Measurements from ENCODE around the gene KCTD17. TPM values are rescaled to one million over a fixed set of nuclear protein-coding genes. Genes with fewer than 3 reads are reported as not detected.

KCTD17 gene
- total RNA-seq, 2 experiments from 2014 or later = 22.6 to 23.1 TPM

DNA sequence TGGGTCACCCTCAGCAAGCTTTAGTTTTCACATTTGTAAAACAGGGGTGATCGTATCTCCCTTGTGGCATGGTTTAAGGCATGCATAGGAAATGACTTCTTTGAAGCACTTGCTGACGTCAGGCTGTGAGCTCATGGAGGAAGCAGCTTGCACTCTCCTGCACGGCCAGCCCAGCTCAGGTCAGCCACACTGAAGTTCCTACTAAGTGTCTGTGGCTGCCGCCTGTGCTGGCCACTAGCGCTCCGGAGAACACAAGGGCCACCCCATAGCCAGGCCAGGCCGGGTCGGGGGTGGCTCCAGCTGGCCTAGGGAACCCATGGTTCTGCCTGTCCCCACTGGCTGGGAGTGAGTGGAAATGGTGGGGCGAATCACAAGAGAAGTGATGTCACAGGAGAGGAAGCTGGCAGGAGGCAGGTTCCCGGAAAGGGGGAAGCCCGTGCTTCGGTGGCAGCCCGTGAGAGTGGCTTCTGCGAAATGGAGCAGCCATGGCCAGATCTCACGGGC is 28.2 kb downstream of the KCTD17 start:
- peaks cover 4% of the 10 kb centered on the region for H3K27me3 Mint-ChIP-seq (ENCODE audit: low read depth)
- intact Hi-C loops (cut with micrococcal nuclease) = loop anchor here (1.0 to 10.0 kb wide), 5 partner anchors 43 to 375 kb away; partner anchors contain the start of gene RAC2
- peaks cover 53% of the 10 kb centered on the region for H3K4me1 Mint-ChIP-seq (ENCODE audit: low read depth)

DNA sequence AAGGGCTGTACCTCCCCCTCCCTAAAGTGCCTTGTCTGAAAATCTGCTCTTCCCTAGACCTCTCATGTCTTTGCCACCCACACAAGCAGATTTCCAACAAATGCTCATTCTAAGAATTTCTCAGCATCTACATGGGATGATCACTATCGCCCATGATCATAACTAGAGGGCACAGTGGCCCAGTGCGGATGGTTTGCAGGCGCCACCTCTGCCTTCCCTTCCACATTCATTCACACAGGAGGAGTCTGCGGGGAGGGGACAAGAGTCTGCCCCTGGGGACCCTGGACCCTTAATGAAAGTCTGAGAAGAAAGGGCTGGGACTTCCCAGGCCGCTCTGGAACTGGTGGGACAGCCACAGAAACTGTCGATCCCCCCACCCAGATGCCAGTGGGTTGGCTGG is 28.9 kb downstream of the KCTD17 start:
- CTCF ChIA-PET = interaction anchor here (0.9 to 4.7 kb wide), 7 partner anchors 8 to 180 kb away, joined by 3 to 38 read pairs (median 4); partner anchors contain the start of gene IL2RB
- peaks cover 3% of the 10 kb centered on the region for H3K27me3 Mint-ChIP-seq (ENCODE audit: low read depth)
- peak overlapping the region; percentile 97 for H3K27ac Mint-ChIP-seq
- no peaks in the 10 kb centered on the region for H3K9me3 Mint-ChIP-seq
- peaks cover 53% of the 10 kb centered on the region for H3K4me1 Mint-ChIP-seq (ENCODE audit: low read depth)
- peak overlapping the region; percentile 13 for H3K4me3 Mint-ChIP-seq
- no peak for DNase-seq
- intact Hi-C loops (cut with micrococcal nuclease) = no loop called here
- peaks cover 1% of the 10 kb centered on the region for H3K36me3 Mint-ChIP-seq (ENCODE audit: low read depth)

More for the DNA sequence above, 28.2 kb downstream of the KCTD17 start:
- CTCF ChIA-PET = interaction anchor here (0.6 to 4.7 kb wide), 17 partner anchors 9 to 841 kb away, joined by 3 to 38 read pairs (median 4); partner anchors contain the start of genes IL2RB and KCTD17
- Mint-ChIP-seq H3K4me3 (peak overlapping the region; percentile 43), H3K27ac (peak overlapping the region; percentile 97), H3K36me3 (ENCODE audit: low read depth) (peaks cover 1% of the 10 kb centered on the region), H3K9me3 (no peaks in the 10 kb centered on the region)
- peak; percentile 96 for DNase-seq

- H3K27ac Mint-ChIP-seq = peak overlapping the region; percentile 97
- intact Hi-C loops (cut with micrococcal nuclease) = no loop called here
- H3K9me3 Mint-ChIP-seq = no peaks in the 10 kb centered on the region
- H3K27me3 Mint-ChIP-seq (ENCODE audit: low read depth) = peaks cover 3% of the 10 kb centered on the region
- H3K4me3 Mint-ChIP-seq = no peak overlapping the region
- CTCF ChIA-PET = interaction anchor here (0.5 to 4.7 kb wide), 4 partner anchors 12 to 179 kb away, joined by 3 to 38 read pairs (median 6); no protein-coding TSS in a partner anchor
- no peak for DNase-seq
- H3K4me1 Mint-ChIP-seq (ENCODE audit: low read depth) = peaks cover 53% of the 10 kb centered on the region
- peaks cover 1% of the 10 kb centered on the region for H3K36me3 Mint-ChIP-seq (ENCODE audit: low read depth)
These were observed 29.3 kb downstream of the KCTD17 start for GRCh38 chr22:37080838-37081237.

DNA sequence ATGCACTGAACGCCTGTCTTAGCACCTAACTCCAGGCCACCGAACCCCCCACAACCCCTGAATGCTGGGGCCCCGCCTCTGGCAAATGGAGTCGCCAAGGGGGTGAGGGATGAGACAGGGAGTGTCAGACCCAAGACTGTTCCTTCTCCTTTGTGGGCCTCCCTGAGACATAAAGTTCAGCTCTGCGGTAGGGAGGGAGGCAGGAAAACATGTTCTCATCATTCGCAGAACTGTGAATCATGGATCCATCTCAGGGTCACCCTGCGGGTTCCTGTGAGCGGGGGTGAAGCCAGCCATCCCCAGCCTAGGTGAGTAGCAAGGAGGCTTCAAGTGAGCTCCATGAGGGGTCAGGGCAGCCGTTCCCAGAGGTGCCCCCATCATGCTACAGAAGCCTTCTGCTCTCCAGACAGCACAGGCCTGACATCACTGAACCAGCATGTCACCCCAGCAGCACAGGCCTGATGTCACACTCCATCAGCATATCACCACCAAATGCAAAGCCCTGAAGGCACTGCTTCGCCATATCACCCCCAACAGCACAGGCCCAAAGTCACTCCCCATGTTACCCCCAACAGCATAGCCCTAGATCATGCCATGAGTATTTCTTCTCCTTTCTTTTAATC is 30.8 kb downstream of the KCTD17 start:
- no peak overlapping the region for H3K4me3 Mint-ChIP-seq
- intact Hi-C loops (cut with micrococcal nuclease) = no loop called here
- no peaks in the 10 kb centered on the region for H3K36me3 Mint-ChIP-seq (ENCODE audit: low read depth)
- H3K4me1 Mint-ChIP-seq (ENCODE audit: low read depth) = peaks cover 50% of the 10 kb centered on the region
- peak; percentile 40 for DNase-seq
- CTCF ChIA-PET = interaction anchor here (1.0 to 4.7 kb wide), 4 partner anchors 30 to 116 kb away, joined by 3 to 38 read pairs (median 3); no protein-coding TSS in a partner anchor
- peak overlapping the region; percentile 20 for H3K27ac Mint-ChIP-seq
- no peaks in the 10 kb centered on the region for H3K27me3 Mint-ChIP-seq (ENCODE audit: low read depth)
- H3K9me3 Mint-ChIP-seq = no peaks in the 10 kb centered on the region

DNA sequence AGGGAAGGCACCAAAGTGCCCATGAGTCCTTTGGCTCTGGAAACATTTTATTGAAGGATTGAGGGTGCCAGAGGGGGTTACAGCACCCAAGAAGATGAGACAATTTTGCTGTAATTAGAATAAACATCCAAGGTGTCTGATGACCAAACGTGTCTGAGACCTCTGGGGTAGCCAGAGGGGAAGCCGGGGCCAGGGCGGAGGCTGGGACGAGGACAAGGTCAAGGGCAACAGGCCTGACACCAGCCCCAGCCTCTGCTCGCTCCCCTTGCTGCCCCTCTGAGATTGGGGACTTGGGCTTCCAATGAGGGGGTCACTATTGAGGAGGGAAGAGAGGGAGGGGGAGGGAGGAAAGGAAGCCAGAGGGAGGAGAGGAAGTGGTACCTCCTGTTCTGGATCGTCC is 32.4 kb downstream of the KCTD17 start:
- Mint-ChIP-seq H3K27ac (no peak overlapping the region), H3K9me3 (no peaks in the 10 kb centered on the region), H3K27me3 (ENCODE audit: low read depth) (no peaks in the 10 kb centered on the region), H3K4me3 (no peak overlapping the region), H3K36me3 (ENCODE audit: low read depth) (no peaks in the 10 kb centered on the region), H3K4me1 (ENCODE audit: low read depth) (peaks cover 52% of the 10 kb centered on the region)
- intact Hi-C loops (cut with micrococcal nuclease) = no loop called here
- CTCF ChIA-PET = no interaction called here
- DNase-seq = no peak

- no peak overlapping the region for H3K27ac Mint-ChIP-seq
- H3K4me3 Mint-ChIP-seq = no peak overlapping the region
- intact Hi-C loops (cut with micrococcal nuclease) = no loop called here
- no peaks in the 10 kb centered on the region for H3K27me3 Mint-ChIP-seq (ENCODE audit: low read depth)
- H3K9me3 Mint-ChIP-seq = no peaks in the 10 kb centered on the region
- H3K36me3 Mint-ChIP-seq (ENCODE audit: low read depth) = no peaks in the 10 kb centered on the region
- peaks cover 49% of the 10 kb centered on the region for H3K4me1 Mint-ChIP-seq (ENCODE audit: low read depth)
- CTCF ChIA-PET = no interaction called here
- DNase-seq = no peak
These were observed 32.8 kb downstream of the KCTD17 start for GRCh38 chr22:37084385-37084784.

GRCh38 chr22:37086184-37086583 is 34.6 kb downstream of the KCTD17 start:
- Mint-ChIP-seq H3K4me3 (no peak overlapping the region), H3K4me1 (ENCODE audit: low read depth) (peaks cover 31% of the 10 kb centered on the region), H3K9me3 (no peaks in the 10 kb centered on the region), H3K27me3 (ENCODE audit: low read depth) (no peaks in the 10 kb centered on the region), H3K27ac (no peak overlapping the region), H3K36me3 (ENCODE audit: low read depth) (no peaks in the 10 kb centered on the region)
- CTCF ChIA-PET = no interaction called here
- no peak for DNase-seq
- intact Hi-C loops (cut with micrococcal nuclease) = no loop called here

DNA sequence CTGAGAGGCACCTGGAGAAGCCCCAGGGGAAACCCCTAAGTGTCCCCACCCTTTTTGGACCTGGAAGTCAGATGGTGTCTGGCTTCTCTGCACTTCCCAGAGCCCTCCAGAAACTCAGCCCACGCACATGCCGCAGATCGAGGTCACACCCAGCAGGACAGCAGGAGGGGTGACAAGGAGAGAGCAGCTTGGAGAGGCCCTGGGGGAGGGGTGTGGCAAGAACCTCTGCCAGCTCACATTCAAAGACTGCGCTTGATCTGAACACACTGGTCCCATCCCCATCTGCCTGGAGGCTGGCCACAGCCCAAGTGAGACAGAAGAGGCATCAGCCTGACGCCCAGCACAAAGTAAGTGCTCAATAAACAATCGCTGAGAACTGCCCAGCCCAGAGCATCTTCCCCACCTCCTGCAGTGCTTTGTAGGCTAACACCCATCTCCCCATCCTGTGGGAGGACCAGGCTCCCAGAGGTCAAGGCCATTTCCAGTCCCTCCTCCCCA is 36.6 kb downstream of the KCTD17 start:
- Mint-ChIP-seq H3K4me3 (peak overlapping the region; percentile 68), H3K27me3 (ENCODE audit: low read depth) (no peaks in the 10 kb centered on the region)

DNA sequence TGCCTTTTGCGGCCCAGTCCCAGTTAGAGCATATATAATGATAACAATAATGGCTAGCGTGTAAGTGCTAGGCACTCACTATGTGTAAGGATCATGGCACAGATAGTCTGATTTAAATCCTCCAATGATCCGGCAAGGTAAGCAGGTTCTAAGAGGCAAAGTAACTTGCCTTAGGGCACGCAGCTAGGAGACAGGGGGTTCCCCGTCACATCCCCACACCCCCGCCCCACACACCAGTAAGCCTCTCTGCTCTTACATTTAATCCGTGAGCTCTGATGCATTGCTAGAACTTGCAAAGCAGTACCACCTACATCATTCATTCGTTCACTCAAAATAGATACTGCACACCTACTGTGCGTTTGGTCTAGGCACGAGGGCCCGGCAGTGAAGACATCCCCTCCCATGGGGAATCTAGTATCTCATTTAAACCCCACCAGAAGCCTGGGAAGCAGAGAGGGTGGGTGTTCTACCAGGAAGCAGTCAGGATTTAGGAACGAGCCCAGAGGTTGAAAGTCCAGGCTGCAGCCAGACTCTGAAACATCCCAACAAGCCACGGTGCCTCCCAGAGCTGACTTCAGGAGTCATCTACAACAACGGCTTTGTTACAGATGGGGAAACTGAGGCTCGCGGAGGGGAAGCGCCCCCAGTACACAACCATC is 37.3 kb downstream of the KCTD17 start:
- peak overlapping the region; percentile 76 for H3K27ac Mint-ChIP-seq
- CTCF ChIA-PET = interaction anchor here (1.0 to 1.5 kb wide), 2 partner anchors 9 to 50 kb away, joined by 3 to 4 read pairs; no protein-coding TSS in a partner anchor
- peak; percentile 41 for DNase-seq
- H3K4me3 Mint-ChIP-seq = peak overlapping the region; percentile 13
- intact Hi-C loops (cut with micrococcal nuclease) = no loop called here
- no peaks in the 10 kb centered on the region for H3K9me3 Mint-ChIP-seq
- H3K27me3 Mint-ChIP-seq (ENCODE audit: low read depth) = no peaks in the 10 kb centered on the region
- H3K4me1 Mint-ChIP-seq (ENCODE audit: low read depth) = peaks cover 15% of the 10 kb centered on the region
- H3K36me3 Mint-ChIP-seq (ENCODE audit: low read depth) = no peaks in the 10 kb centered on the region

More for the DNA sequence above, 36.6 kb downstream of the KCTD17 start:
- H3K27ac Mint-ChIP-seq = peak overlapping the region; percentile 76
- CTCF ChIA-PET = interaction anchor here (1.0 to 1.5 kb wide), 2 partner anchors 8 to 49 kb away, joined by 3 to 4 read pairs; no protein-coding TSS in a partner anchor
- intact Hi-C loops (cut with micrococcal nuclease) = no loop called here
- DNase-seq = peak; percentile 74
- no peaks in the 10 kb centered on the region for H3K36me3 Mint-ChIP-seq (ENCODE audit: low read depth)
- H3K9me3 Mint-ChIP-seq = no peaks in the 10 kb centered on the region
- peaks cover 15% of the 10 kb centered on the region for H3K4me1 Mint-ChIP-seq (ENCODE audit: low read depth)

DNA sequence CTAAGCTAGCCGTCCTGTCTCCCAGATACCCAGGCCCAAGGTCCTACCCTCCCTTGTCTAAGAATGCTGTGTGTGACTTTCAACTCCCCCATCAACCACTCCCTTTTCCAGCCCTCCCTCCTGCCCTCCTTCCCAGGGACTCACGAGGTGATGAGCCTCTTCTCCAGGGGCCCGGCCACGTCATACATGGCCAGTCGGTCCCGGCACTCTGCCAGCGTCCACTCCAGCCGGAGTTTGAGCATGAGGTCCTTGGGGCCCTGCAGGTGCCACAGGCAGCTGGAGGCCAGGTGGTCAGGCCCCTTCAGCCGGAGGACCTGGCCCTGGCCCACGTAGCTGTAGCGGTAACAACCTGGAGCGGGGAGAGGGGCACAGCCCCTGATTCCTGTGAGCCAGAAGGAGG is 37.9 kb downstream of the KCTD17 start:
- H3K4me1 Mint-ChIP-seq (ENCODE audit: low read depth) = peaks cover 17% of the 10 kb centered on the region
- H3K36me3 Mint-ChIP-seq (ENCODE audit: low read depth) = no peaks in the 10 kb centered on the region
- no peak overlapping the region for H3K27ac Mint-ChIP-seq
- CTCF ChIA-PET = interaction anchor here (1.2 kb wide), 1 partner anchor 148 kb away, joined by 3 read pairs; no protein-coding TSS in a partner anchor
- no peak overlapping the region for H3K4me3 Mint-ChIP-seq
- H3K9me3 Mint-ChIP-seq = no peaks in the 10 kb centered on the region
- intact Hi-C loops (cut with micrococcal nuclease) = no loop called here
- no peaks in the 10 kb centered on the region for H3K27me3 Mint-ChIP-seq (ENCODE audit: low read depth)
- no peak for DNase-seq

DNA sequence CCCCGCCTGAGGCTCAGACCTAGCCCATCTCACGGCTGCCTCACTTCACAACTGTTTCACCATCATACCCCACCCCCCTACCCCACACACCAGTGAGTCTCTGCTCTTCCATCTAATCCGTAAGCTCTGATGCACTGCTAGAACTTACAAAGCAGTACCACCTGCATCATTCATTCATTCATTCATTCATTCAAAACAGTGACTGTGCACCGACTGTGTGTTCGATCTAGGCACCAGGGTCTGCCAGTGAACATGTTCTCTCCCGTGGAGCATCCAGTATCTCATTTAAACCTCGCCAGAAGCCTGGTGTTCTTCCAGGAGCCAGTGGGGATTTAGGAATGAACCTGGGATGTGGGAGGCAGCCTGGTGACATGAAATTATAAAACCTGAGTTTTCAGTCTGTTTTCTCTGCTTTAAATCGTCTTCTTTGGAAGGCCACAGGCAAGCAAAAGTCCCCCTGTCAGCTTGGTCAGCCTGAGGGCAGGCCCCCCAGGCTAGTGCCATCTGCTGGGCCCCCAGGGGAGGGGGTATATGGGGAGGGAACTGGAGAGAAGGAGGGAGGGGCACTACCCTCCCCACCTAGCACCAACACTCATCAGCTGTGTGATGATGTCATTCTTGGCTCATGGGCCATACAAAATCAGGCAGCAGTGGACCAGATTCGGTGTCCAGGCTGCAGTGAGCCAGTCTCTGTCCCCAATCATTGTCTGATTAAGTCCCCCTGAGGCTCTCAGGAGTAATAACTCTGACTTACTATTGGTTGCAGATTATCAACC is 39.6 kb downstream of the KCTD17 start:
- peaks cover 27% of the 10 kb centered on the region for H3K4me1 Mint-ChIP-seq (ENCODE audit: low read depth)
- no peaks in the 10 kb centered on the region for H3K27me3 Mint-ChIP-seq (ENCODE audit: low read depth)
- no peak for DNase-seq
- H3K4me3 Mint-ChIP-seq = no peak overlapping the region
- no peak overlapping the region for H3K27ac Mint-ChIP-seq
- H3K9me3 Mint-ChIP-seq = no peaks in the 10 kb centered on the region
- CTCF ChIA-PET = no interaction called here
- H3K36me3 Mint-ChIP-seq (ENCODE audit: low read depth) = no peaks in the 10 kb centered on the region
- intact Hi-C loops (cut with micrococcal nuclease) = no loop called here

- Mint-ChIP-seq H3K36me3 (ENCODE audit: low read depth) (no peaks in the 10 kb centered on the region), H3K9me3 (no peaks in the 10 kb centered on the region), H3K27ac (no peak overlapping the region), H3K4me1 (ENCODE audit: low read depth) (peaks cover 27% of the 10 kb centered on the region), H3K27me3 (ENCODE audit: low read depth) (no peaks in the 10 kb centered on the region), H3K4me3 (no peak overlapping the region)
- intact Hi-C loops (cut with micrococcal nuclease) = no loop called here
- CTCF ChIA-PET = no interaction called here
- DNase-seq = no peak
These were observed 40.5 kb downstream of the KCTD17 start for GRCh38 chr22:37091994-37092393.

All from activated naive CD4-positive, alpha-beta T cell treated with anti-CD3 and anti-CD28 coated beads for 36 hours (primary cell).